DMS79 treated with DMSO at 0.1 percent for 48 hours (cell line): Measurements from ENCODE around the gene SOS1.

ENCODE experiments used
- DNase-seq: peaks from one replicate; lab custom pipeline; 2025; lab: John Stamatoyannopoulos, UW

The SOS1 gene

DNA sequence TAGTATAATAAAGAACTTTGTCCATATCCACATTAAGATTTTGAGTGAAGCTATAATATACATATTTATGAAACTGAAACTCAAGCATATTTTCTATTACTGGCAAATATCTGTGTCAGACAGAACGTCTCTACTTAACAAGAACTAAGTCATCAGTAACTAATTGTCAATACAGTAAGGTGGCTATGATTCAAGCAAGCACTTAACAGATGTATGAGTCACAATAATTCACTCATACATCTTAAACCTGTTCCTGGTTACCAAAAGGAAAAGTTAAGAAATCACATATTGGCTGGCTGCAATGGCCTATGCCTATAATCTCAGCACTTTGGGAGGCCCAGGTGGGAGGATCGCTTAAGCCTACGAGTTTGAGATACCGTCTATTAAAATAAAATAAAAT is 96.0 kb downstream of the SOS1 start:
- no peak for DNase-seq

DNA sequence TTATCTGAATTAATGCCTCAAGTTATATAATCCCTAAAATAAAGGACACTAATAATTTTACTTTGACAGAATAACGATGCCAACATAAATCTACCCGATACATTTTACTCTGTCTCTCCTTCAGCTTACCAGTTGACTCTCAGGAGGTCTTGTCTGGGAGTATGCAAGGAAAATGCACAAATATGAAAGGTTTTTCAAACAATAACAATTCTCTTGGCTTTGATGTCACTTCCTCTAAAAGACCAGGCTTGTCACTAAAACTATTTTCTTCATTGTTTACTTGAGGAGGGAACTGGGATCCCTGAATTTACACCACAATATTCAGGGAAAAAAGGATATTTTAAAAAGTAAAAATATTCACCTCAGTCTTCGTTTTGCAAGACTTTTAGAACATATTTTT is 97.2 kb downstream of the SOS1 start:
- no peak for DNase-seq

DNA sequence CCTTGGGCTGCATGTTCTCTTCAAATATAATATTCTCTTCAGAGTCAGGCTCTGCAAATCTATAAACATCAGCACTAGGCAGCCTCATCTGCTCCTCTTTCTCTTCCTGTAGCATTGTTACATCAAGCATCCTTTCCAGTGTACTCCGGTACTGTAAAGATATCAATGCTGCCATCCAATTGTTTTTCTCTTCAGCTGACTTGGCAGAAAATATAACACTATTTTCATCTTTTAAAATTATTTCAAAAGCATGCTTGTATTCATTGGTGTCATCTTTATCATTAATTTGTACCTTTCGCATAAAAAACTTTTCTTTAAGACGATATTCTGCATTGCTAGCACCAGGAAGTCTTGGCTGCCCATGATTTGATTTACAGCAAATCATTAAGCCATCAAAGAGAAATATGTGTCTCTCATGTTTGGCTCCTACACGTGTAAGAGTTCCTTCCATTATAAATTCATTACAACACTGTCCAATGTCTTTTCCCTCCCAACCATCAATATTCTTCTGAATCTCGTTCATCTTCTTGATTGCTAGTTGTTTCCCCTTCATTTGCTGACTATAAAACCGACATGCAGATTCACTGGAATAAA is 98.1 kb downstream of the SOS1 start:
- no peak for DNase-seq

DNA sequence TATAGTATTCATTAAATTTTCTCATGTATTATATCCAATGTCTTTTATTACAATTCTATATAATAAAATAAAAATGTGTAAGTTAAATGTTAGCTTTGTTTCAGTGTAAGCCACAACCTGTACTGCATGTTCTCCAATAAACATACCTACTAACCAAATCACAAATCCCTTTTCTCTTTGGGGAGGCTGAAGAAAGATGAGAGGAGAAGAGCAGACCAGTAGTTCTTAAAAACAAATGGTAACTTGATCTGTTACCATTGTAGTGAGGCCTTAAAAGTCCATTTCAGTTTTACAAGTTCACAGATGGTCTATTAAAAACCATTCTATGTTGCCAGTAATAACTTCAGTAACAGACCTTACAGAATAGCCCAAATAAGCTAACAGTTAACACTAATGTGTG is 100.5 kb downstream of the SOS1 start:
- no peak for DNase-seq

DNA sequence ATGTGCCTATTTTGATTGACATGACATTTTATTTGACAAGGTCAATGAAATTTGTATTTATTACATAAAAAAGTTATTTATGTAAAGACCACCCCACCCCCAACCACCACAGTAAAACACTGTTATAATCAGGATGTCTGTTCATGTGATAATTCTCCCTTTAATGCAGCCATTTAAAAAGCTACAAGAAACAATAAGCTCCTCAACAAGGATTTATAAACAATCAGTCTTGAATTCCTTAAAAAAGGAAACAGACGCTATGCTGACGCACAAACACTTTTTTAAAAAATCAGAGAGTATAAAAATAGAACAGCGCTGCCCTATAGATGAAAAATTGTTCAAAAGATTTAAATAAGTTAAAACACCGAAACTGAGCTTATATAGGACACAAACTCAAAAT is 102.2 kb downstream of the SOS1 start:
- DNase-seq = no peak

DNA sequence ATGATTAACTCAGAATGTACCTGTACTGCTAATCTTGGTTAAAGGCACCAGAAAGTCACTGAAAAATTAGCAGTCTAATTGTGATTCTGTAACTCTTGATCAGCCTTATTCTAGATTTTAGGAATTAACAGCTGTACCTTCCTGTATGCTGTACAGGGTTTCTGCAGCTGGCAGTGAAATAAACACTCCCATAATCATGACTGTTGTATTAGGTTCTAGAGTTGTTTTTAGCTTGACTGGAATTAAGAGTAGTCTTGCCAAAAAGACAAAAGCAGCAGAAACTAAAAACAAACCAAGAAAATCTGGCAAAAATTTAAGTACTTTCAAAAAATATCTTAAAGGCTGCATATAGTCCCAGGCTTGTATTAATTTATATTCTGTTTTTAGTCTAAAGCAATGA is 103.5 kb downstream of the SOS1 start:
- no peak for DNase-seq

DNA sequence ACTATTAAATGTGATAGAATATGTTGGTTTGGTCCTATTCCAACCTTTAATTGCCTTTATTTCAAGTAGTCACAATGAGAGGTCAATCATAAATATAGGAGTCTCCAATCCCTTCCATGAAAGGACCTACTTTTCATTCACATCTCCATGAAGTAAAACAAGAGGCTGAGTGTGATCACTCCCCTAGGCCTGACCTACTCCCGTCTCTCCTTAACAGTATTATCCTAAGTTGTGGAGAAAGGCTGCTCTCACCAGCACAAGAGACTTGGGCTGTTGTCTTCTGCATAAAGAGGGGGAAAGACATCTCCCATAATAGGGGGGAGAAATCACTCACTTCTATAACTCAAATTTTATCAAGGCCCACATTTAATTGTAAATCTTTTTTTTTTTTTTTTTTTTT is 105.4 kb downstream of the SOS1 start:
- peak; percentile 3 for DNase-seq

DNA sequence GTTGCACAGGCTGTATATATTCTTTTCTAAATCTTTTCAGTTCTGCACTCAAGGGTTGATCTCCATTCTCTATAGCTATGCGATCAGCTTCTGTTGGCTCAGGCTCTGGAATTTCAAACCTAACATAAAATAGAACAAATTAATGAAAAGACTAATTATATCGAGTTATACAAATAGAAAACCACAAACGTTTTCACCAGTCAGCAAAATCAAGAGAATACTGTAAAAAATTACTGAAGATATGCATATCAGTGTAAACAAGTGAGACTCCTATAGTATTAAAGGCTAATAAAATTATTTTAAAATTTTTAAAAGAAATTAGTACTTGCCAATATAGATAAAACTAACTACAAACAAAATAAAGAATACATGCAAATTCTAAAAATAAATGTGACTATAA is 107.0 kb downstream of the SOS1 start:
- DNase-seq = no peak

DNA sequence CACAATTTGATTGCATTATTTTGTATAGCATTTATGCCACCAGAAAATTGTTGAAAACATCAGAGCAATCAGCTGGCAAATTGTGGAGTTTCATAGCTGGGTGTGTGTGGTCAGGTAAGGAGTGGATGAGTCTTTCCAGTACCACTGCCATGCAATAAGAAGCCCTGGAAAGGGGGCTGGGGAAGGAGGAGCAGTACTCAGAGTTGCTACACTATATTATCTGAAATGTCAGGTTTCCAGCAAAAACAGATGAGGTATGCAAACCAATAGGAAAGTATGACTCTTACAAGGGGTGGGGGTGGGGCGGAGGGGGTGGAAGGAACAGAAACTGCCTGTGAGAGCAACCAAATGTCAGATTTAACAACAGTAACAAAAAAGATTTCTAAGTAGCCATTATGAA is 112.2 kb downstream of the SOS1 start:
- DNase-seq = no peak

DNA sequence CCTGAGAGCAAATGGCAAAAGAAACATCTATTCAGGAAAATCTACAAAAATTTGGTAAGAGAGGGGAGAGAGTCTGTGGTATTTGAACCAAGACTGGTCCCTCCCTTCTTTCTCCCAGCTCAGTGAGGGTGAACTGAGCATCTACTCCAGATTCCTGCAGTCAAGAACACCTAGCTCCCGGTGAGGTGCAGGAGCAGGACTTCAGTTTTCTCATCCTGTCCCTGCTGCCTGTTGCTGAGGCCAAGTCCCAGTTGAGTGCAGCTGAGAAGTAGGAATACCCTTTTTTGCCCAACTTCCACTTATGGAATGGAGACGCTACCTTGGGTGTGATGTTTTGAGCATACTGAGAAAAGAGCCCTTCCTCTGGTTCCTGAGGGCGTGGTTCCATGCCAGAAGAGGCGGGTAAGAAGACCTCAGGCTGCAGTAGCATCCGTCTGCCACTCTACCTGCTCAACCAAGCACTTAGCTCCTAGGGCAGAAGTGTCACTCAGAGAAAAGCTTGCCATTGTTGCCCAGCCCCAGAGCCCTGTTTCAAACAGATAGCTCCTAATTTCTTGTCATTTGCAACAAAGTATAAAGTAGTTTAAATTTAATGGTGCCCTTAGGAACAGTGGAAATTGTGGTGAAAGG is 112.9 kb downstream of the SOS1 start:
- DNase-seq = no peak

DNA sequence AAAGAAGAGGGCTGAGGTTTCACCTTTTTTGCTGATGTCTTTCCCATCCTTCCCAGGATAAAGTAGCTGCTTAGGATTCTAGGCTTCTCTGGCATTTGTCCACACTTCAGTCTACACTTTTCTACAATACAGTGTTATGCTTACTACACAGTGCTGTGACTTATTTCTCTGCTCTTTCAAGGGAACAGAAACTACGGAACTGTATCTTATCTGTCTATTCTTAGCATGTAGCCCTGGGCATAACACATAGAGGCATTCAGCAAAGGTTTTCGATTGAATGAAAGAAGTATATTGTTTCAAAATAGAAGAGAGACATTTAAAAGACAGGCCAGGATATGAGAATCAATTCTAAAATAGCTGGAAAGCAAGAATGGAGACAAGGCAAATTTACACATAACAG is 120.3 kb downstream of the SOS1 start:
- no peak for DNase-seq

DNA sequence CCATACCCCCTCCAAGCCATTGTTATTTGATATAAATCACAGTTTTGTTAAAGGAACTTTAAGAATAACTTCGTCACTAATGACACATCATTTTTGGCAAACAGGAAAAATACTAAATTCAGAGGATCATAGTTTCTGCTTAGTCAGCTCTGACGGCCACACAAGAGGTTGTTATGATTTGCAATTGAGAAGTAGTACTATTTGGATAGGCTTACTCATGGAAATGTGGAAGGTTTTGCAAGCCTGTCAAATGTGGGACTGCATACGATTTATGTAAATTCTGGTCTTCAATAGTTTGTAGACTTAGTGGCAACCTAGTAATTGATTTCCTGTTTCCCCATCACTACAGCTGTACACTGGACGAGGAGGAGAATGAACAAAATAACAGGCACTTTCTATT is 123.1 kb downstream of the SOS1 start:
- DNase-seq = no peak

DNA sequence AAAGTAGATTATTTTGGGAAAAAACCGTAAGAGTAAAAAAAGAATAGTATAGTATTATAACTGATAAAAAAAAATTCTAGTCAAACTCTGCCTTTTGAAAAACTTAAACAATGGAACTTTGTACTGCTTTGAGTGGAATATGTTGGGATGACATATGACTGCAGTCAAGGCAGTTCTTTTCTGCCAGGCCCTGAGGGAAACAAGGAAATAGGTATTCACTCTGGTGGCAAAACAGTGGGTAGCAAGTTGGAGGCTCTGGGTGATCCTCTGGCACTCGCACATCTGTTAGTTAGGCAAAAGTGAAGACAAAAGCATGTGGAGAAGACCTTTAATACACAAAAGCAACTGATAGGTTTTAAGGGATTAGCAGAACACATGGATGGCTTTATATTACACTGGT is 129.0 kb downstream of the SOS1 start:
- no peak for DNase-seq

DNA sequence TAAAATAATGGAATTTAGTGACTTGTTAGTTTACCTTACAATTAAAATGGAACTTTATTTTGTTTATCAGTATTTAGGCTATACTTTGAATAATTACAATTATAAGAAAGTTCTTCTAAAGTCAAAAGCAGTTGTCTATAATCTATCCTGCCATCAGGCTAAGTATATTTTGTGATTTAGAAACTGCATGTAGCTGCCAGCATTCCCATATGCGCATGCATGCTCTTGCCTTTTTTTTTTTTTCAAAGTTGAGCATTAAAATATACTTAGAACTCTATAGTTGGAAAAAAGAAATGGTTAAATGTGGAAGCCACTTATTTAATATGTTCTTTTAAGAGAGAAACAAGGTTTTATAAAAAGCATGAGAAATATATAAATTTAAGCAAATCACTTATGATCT is 132.1 kb downstream of the SOS1 start:
- no peak for DNase-seq

DNA sequence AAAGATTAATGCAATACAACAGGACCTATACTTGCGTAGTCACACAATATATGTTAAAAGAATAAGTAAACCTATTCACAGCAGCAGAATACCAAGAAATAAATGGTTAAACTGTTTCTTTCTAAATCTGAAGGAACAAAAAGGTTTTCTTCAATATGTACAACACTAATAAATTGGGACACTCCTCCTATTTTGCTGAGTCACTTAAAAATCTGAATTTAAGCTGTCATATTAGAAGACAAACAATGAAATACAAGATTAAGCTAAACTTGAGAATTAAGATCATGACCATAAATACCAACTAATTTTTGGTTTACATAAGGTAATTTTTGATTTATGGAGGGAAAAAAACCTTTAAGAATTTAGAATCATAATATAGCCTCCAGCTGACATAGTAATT is 138.4 kb downstream of the SOS1 start:
- DNase-seq = no peak

DNA sequence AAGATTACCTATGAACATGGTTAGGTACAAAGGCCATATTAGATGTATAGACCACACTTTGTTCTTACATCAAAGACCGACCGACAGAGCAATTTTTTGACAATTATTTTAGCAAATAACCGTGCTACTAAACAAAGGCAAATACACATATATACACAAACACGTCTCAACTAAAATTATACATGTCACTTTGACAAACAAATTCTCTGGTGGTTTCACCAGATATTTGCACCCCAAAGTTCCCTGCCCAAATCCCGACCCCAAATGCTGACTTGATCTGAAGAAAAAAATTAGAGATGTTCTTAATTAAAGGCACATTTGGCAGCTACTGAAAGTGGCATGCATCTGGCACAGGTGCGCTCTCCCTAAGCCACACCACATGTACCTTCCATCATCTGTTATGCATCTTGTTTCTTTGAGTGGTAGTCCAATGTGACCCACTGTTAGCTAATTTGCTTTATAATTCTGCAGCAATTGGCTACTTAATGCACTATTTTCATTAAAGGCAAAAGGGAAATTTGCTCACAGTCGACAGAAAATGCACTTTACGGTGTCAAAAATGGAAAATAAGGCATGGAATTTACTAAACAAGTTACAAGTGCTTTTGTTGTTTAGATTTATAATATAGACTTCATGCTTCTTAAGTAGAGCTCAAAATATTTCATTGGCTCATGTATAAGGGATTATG is 139.0 kb downstream of the SOS1 start:
- DNase-seq = no peak

DNA sequence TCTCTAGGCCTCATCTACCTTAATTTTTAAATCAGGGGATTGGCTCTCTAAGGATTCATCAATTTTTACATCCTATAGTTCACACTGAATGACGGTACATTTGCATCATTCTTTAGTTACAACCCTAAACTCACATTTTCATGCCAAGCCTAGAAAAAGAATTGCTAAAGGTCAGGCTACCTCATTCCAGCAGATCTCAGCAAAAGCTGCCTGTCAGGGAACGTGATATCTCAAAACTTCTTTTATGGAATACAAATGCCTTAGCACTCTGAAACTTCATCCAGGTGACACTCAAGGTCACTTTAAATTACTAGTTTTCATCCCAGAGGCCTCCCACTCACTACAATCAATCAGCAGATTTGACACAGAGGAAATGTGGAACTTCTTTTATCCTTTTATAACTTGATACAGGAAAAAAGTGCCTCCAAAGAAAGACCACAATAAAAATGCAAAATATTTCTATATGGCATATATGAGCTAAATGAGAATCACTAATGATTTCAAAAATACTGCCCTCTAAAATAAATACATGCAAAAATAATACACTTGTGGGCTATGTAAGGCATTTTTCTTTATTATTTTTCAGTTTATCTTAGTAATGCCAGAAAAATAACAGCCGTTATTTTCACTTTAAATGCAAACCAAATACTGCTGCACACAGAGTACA is 139.7 kb downstream of the SOS1 start:
- DNase-seq = no peak

DNA sequence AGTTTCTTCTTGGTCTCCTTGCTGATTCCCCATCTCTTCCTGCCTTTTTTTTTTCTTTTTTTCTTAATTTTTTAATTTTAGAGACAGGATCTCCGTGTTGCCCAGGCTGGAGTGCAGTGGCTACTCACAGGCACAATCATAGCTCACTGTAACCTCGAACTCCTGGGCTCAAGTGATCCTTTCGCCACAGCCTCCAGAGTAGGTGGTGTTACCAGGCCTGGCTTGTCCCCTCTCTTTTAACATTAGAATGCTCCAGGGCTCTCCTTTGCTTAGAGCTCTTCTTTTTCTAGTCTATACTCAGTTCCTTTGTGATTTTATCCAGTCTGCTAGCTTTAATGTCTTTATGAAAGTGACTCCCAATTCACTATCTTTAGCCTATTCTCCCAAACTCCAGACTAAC is 141.9 kb downstream of the SOS1 start:
- no peak for DNase-seq

DNA sequence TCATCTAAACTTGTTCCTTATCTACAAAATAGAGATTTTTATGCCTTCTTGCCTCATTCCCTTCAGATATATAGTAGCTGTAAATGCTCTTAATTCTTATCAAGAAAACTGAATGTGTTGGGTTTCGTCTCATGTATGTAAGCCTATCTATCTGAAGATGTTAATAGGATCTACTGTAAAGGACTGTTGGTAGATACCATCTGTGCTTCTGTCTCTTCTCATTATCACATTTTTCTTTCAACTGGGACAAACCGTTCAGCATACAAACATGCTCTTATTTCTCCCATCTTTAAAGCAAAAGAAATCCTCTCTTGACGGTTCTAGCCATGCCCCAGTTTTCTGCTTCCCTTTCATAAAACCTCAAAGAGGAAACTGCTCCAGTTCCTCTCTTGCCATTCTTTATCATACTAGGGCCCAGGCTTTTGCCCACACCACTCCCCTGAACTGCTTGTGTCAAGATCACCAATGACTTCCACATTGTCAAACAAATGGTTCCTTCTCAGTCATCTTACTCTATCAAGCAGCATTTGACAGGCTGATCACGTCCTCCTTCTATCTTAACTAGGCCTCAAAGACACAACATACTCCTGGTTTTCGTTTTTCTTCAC is 142.5 kb downstream of the SOS1 start:
- DNase-seq = no peak

DNA sequence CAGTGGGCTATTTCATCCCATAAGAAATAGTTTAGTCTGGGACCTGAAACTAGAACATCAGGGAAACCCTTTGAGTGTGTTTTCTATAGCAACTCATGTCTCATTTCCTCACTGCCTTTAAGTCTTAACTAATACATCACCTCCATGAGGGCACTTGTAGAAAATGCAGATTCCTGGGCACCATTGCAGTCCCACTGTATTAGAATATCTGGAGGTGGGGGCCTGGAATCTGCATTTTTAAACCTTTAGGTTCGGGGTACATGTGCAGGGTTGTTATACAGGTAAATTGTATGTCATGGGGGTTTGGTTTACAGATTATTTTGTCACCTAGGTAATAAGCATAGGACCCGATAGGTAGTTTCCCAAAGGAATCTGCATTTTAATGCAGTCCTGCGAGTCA is 143.8 kb downstream of the SOS1 start:
- DNase-seq = no peak

DNA sequence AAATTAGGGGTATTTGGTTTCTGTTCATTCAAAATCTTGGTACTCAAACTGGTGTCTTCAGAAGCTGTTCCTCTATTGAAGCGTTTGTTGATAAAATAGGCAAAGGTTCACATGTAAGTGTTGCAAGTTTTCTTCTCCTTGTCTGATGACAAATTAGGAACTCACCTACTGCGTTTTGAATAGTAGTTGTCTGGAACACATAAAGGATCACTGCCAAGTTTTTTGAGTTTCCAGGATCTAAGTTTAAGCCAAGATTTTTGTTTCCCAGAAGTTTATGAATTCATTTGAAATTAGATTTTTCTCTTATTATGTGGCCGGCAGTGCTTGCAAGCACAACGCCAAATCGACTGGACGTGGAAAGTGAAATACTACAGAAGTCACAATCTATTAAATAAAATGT is 145.8 kb downstream of the SOS1 start:
- no peak for DNase-seq

DNA sequence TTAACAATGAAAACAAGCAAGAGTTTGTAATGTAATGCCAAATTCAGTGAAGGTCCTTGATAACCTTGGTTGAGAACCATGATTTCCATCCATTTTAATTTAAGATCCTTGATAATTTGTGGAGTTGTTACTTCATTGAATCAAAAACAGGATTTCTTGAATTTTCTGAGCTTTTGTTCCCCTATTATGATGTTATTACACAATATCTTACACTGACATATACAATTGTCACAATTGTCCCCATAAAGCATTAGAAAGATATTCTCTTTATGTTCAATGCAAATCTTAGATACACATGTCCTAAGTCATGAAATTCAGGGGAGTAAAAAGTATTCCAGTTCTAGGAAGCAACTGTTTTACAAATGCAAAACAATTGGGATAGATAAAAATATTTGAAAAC is 147.6 kb downstream of the SOS1 start:
- no peak for DNase-seq

DNA sequence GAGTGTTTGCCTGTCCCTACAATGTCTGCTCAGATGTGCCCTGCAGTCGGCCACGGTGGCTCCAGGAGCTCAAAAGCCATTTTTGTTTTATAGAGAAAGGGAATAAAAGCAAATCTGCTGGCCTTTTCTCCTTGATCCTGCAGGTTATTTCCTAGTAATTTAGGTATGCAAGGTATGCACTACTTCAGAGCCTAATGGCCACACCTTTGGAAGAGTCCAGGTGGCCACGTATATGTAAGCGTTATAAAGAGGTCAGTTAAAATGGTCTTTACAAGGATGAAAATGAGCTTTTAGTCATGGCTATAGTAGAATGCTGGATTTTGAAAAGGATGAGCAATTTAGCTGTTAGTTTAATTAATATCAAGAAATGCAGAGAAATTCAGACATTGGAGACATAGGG is 149.5 kb downstream of the SOS1 start:
- no peak for DNase-seq
